RWPE2 (cell line): Measurements from ENCODE around the gene KCNJ12.

ENCODE experiments used
- ATAC-seq: fragments of 200-7000 bp; cut with Tn5 transposase; 3 replicates; pipeline ENCODE4 v1.9.1; 2021; ENCODE audit warnings: low read depth
- DNase-seq: peaks from one replicate; pipeline ENCODE4 v3.0.0-alpha.2; 2020; ENCODE audit warnings: low spot score
- H3K27ac ChIP-seq: fragments of 450-650 bp; 2 replicates; pipeline ENCODE4 v1.5.1; 2017; ENCODE audit warnings: mild to moderate bottlenecking; ENCODE audit not compliant: poor library complexity, severe bottlenecking
- H3K27me3 ChIP-seq: fragments of 250-450 bp; sonication (Bioruptor Pico); 2 replicates; pipeline ENCODE4 v1.5.1; 2021; ENCODE audit warnings: mild to moderate bottlenecking, moderate library complexity; ENCODE audit not compliant: insufficient read depth, poor library complexity, severe bottlenecking
- H3K36me3 ChIP-seq: fragments of 250-450 bp; sonication (Bioruptor Pico); 2 replicates; pipeline ENCODE4 v1.5.1; 2020; ENCODE audit warnings: low read depth, mild to moderate bottlenecking, moderate library complexity
- H3K4me1 ChIP-seq: fragments of 250-450 bp; sonication (Bioruptor Pico); 2 replicates; pipeline ENCODE4 v1.5.1; 2021; ENCODE audit warnings: mild to moderate bottlenecking, moderate library complexity; ENCODE audit not compliant: insufficient read depth, poor library complexity, severe bottlenecking
- H3K4me3 ChIP-seq: fragments of 250-450 bp; sonication (Bioruptor Pico); 2 replicates; pipeline ENCODE4 v1.5.1; 2021; ENCODE audit warnings: mild to moderate bottlenecking, moderate library complexity; ENCODE audit not compliant: severe bottlenecking
- H3K9me3 ChIP-seq: fragments of 250-450 bp; sonication (Bioruptor Pico); 2 replicates; pipeline ENCODE4 v1.5.1; 2021; ENCODE audit warnings: mild to moderate bottlenecking, moderate library complexity; ENCODE audit not compliant: severe bottlenecking
- CTCF ChIP-seq: fragments of 450-650 bp; IDR thresholded peaks from one replicate; pipeline ENCODE4 v1.5.1; 2017; ENCODE audit warnings: mild to moderate bottlenecking, moderate library complexity; ENCODE audit not compliant: poor library complexity, severe bottlenecking

KCNJ12 gene

GRCh38 chr17:21361020-21361809, 14.9 kb upstream of the KCNJ12 start:
- Histone ChIP-seq H3K4me1 (no peaks in the 10 kb centered on the region), H3K4me3 (no peak overlapping the region), H3K27me3 (no peaks in the 10 kb centered on the region), H3K36me3 (no peaks in the 10 kb centered on the region), H3K27ac (no peak overlapping the region), H3K9me3 (no peaks in the 10 kb centered on the region)
- ATAC-seq (no peak), DNase-seq (no peak)
- no peak for TF ChIP-seq CTCF

DNA sequence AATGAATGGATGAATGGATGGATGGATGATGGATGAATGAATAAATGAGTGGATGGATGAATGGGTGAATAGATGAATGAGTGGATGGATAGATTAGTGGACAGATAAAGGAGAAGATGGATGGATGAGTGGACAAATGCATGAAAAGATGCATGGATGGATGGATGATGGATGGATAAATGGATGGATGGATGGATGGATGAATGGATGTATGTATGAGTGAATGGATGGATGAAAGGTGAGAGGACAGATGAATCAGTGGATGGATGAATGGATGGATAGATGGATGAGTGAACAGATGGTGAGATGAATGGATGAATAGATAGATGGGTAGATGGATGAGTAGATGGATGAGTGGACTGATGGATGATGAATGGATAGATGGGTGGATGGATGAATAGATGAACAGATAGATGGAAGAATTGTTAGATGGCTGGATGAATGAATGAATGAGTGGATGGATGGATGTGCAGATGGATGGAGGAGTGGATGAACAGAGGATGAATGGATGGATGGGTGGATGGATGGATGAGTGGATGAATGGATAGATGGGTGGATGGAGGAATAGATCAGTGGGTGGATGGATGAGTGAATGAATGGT, 13.7 kb upstream of the KCNJ12 start:
- Histone ChIP-seq H3K9me3 (no peaks in the 10 kb centered on the region), H3K4me1 (no peaks in the 10 kb centered on the region), H3K27me3 (no peaks in the 10 kb centered on the region), H3K36me3 (no peaks in the 10 kb centered on the region), H3K4me3 (no peak overlapping the region), H3K27ac (no peak overlapping the region)
- DNase-seq = no peak
- no peak for ATAC-seq
- TF ChIP-seq CTCF = no peak

GRCh38 chr17:21363776-21364642, 12.1 kb upstream of the KCNJ12 start:
- Histone ChIP-seq H3K36me3 (no peaks in the 10 kb centered on the region), H3K9me3 (no peaks in the 10 kb centered on the region), H3K4me1 (peaks cover 1% of the 10 kb centered on the region), H3K27ac (no peak overlapping the region), H3K27me3 (no peaks in the 10 kb centered on the region), H3K4me3 (no peak overlapping the region)
- ATAC-seq (no peak), DNase-seq (no peak)
- TF ChIP-seq CTCF = no peak

DNA sequence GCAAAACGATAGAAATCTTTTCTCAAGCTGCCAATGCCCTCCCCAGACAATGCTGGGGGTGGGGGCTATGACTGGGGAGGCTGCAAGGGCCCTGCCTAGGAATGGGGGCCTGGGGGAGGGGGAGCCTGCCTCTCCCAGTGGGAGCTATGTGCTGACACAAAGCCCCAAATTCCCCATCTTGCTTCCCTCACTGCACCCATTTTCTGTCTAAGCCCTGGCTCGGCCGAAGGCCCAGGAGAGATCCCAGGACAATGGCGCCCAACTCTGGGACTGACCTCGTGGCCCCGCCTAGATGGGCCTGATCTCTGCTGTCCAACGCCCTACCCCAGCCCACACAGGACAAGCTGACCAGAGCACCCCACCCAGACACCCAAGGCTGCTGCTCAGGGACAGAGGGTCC, 11.1 kb upstream of the KCNJ12 start:
- H3K27me3 ChIP-seq = no peaks in the 10 kb centered on the region
- no peak overlapping the region for H3K27ac ChIP-seq
- H3K4me1 ChIP-seq = peaks cover 3% of the 10 kb centered on the region
- H3K9me3 ChIP-seq = no peaks in the 10 kb centered on the region
- no peak overlapping the region for H3K4me3 ChIP-seq
- DNase-seq (no peak), ATAC-seq (no peak)
- no peak for TF ChIP-seq CTCF
- H3K36me3 ChIP-seq = no peaks in the 10 kb centered on the region
